GM12865 (cell line): ENCODE data around the gene TBKBP1.
"Not testable (repeated sequence)": the region's sequence is repeated elsewhere in the genome, so short reads cannot be mapped to it uniquely, and the experiment has no call there.

Experiments used
- DNase-seq: peaks from one replicate; pipeline ENCODE4 v3.0.0; 2010; ENCODE audit warnings: low read depth
- H3K4me3 ChIP-seq: 2 replicates; pipeline ENCODE4 v1.5.1; 2011; ENCODE audit warnings: mild to moderate bottlenecking, low read depth, low read length, control low read depth
- CTCF ChIP-seq: IDR thresholded peaks from 2 replicates; pipeline ENCODE4 v1.5.1; 2011; ENCODE audit warnings: low read length, control low read depth, low read depth, inconsistent platforms; ENCODE audit not compliant: insufficient read depth; ENCODE audit errors: missing control alignments

The TBKBP1 gene

DNA sequence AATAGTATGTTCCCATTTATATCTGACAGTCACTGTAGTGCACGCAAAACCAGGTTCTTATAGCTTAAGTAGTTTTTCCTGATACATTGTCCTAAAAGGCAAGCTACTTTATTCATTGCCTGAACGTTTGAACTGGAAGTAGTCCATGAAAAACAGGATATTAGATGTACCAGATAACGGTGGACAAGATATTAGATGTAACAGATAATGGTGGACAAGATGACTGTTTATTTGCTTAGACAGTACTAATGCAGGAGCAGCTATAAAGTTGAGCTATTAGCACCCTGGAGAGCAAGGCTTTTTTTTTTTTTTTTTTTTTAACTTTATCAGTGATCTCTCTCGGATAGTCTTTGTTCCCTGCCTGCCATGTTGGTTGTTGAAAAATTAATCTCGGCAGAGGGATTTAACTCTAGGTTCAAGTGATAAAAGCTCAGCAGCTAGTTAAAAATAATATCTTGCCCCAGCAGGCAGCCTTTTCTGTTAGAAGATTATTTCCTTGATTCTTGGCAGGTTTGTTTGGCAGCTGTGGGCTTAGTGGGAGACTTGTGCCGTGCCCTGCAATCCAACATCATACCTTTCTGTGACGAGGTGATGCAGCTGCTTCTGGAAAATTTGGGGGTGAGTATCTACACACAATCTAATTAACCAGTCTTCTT lies 17.3 kb upstream of the TBKBP1 start:
- no peak for TF ChIP-seq CTCF
- no peak for DNase-seq
- H3K4me3 ChIP-seq = no peak overlapping the region

DNA sequence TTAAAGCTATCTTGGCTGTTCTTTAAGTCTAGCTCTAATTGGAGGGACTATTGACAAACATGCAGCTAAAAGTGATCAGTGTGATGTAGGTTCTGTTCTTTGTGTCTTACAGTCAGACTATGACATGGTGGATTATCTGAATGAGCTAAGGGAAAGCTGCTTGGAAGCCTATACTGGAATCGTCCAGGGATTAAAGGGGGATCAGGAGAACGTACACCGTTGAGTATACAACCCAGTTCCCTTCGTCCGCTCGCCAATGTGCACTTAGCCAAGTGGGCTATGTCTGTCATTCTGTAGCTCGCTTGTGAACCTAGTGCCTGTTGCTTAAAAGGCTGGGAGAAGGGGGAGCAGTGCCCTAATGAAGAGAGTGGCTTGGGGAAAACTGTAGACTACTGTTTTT lies 15.8 kb upstream of the TBKBP1 start:
- TF ChIP-seq CTCF = no peak
- H3K4me3 ChIP-seq = no peak overlapping the region
- DNase-seq = no peak

- no peak for DNase-seq
- TF ChIP-seq CTCF = no peak
- no peak overlapping the region for H3K4me3 ChIP-seq
Measured at GRCh38 chr17:47682138-47682537, 11.8 kb upstream of the TBKBP1 start.

- not testable (repeated sequence) for H3K4me3 ChIP-seq, DNase-seq
Measured at GRCh38 chr17:47682727-47683126, 11.2 kb upstream of the TBKBP1 start.

DNA sequence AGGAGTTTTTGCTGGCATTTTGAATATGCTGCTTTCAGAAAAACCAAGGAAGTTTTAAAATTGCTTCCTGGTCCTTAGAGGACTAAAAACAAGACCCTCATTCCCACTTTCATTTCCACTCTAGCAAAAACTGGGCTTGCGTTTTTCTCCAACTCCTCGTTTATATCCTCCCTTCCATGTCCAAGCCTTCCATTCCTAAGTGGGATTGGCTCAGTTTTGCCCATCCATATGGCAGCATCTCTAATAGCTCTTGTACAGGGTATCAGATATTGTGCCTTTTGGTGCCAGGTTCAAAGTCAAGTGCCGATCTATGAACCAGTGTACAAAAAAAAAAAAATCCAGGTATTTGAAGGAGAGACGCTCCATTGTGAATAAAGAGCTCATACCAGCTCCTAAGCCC lies 9.9 kb upstream of the TBKBP1 start:
- no peak overlapping the region for H3K4me3 ChIP-seq
- no peak for TF ChIP-seq CTCF
- DNase-seq = no peak

GRCh38 chr17:47684535-47685193 lies 9.3 kb upstream of the TBKBP1 start:
- no peak for DNase-seq
- no peak for TF ChIP-seq CTCF

DNA sequence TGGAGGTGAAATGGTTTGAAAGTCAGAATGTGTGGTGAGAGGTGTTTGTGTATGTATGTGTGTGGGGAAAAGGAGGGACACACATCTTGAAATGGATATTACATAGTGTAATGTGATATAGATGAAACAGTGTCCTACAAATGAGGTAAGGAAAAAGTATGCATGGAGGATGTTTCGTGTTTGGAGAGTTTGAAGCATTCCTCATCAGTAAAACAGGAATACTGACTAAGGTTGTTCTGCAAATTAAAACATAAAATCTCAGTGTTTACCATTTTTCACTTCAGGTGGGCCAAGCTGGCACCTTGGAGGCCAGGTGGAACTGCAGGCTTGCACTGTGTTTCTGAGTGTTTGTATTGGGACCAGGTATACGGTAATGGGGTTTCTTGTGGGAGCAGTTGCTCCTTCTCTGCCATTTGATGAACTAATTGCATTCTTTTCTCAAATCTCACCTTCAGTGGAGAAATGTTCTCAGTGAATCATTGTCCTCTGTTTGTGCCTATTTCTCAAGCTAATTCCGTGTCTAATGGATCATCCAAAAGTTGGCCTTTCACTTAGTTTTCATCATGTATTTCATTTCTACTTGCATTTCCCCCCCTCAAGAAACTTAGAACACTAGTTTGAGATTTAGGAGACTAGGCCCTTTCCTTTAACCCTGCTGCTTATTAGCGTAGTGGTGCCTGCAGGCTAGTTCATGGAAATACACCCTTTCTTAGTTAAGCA lies 8.2 kb upstream of the TBKBP1 start:
- no peak for TF ChIP-seq CTCF
- no peak overlapping the region for H3K4me3 ChIP-seq
- no peak for DNase-seq

More at GRCh38 chr17:47684535-47685193, 9.3 kb upstream of the TBKBP1 start:
- H3K4me3 ChIP-seq = no peak overlapping the region
